GM12878 (cell line): ENCODE results near the gene ELOVL5. TPM values are rescaled to one million over a fixed set of nuclear protein-coding genes. Genes with fewer than 3 reads are reported as not detected.
A peak's percentile ranks its signal among the peaks of the same experiment; 100 is the strongest.

Source experiments
- ATAC-seq: fragments of 200-7000 bp; cut with Tn5 transposase; 3 replicates; pipeline ENCODE4 v1.9.1; 2020; ENCODE audit warnings: mild to moderate bottlenecking, moderate library complexity
- BruUV-seq: library from RNA; stranded (reverse); fragments of 400-500 nt; replicated peaks from 2 replicates; lab custom pipeline; 2021; lab: Mats Ljungman, UMichigan
- CTCF ChIA-PET: fragments of 300-600 bp; sonication (Branson Sonifier 250); formaldehyde crosslinking; extraction: SDS; loops from one replicate; lab custom pipeline; 2021; ENCODE audit warnings: inconsistent platforms; lab: Yijun Ruan, JAX
- POLR2A ChIA-PET: fragments of 350-600 bp; formaldehyde crosslinking; extraction: SDS; loops from one replicate; lab custom pipeline; 2021; ENCODE audit warnings: inconsistent platforms; lab: Charles Lee
- RAD21 ChIA-PET: fragments of 300-600 bp; sonication (Branson Sonifier 250); formaldehyde crosslinking; loops from one replicate; lab custom pipeline; 2023; ENCODE audit warnings: antibody characterized with exemption; ENCODE audit not compliant: unreplicated experiment; lab: Charles Lee
- SMC1A ChIA-PET: fragments of 300-600 bp; sonication (Branson Sonifier 250); formaldehyde crosslinking; loops from one replicate; lab custom pipeline; 2023; ENCODE audit not compliant: unreplicated experiment, uncharacterized antibody; lab: Charles Lee
- DNase-seq: peaks from one replicate; pipeline ENCODE4 v3.0.0-alpha.2; 2011; ENCODE audit warnings: low read depth, low spot score
- FAIRE-seq: peaks from 3 replicates; lab custom pipeline; 2011; peaks lifted over from hg19 to GRCh38; lab: Jason Lieb, UNC
- H2AFZ ChIP-seq: 2 replicates; pipeline ENCODE4 v1.6.0; 2011; ENCODE audit warnings: low read depth, low read length, control low read depth; ENCODE audit not compliant: control insufficient read depth
- H3K27ac ChIP-seq: 2 replicates; pipeline ENCODE4 v1.5.1; 2011; ENCODE audit warnings: control low read depth; ENCODE audit not compliant: control insufficient read depth, insufficient read depth
- H3K27me3 ChIP-seq, 2 experiments: replicated peaks in 1 of 2; 2 replicates each; pipeline versions ENCODE4 v1.6.0 to v1.6.1; 2011; ENCODE audit warnings: low read length in 1 of 2; ENCODE audit not compliant: control insufficient read depth in 2 of 2, insufficient read depth in 2 of 2
- H3K36me3 ChIP-seq, 2 experiments: 2 replicates each; pipeline ENCODE4 v1.5.1; 2011; ENCODE audit warnings: low read length in 1 of 2; ENCODE audit not compliant: control insufficient read depth in 2 of 2, insufficient read depth in 2 of 2
- H3K4me1 ChIP-seq: 2 replicates; pipeline ENCODE4 v1.6.1; 2011; ENCODE audit warnings: mild to moderate bottlenecking, low read length, moderate library complexity, mixed read lengths; ENCODE audit not compliant: control insufficient read depth, insufficient read depth
- H3K4me2 ChIP-seq: 2 replicates; pipeline ENCODE4 v1.6.0; 2011; ENCODE audit warnings: control low read depth; ENCODE audit not compliant: control insufficient read depth, insufficient read depth
- H3K4me3 ChIP-seq: fragments of 200-600 bp; sonication (generic); 2 replicates; pipeline ENCODE4 v1.5.1; 2016
- H3K79me2 ChIP-seq: 2 replicates; pipeline ENCODE4 v1.6.0; 2011; ENCODE audit warnings: low read length; ENCODE audit not compliant: control insufficient read depth, insufficient read depth
- H3K9ac ChIP-seq: 2 replicates; pipeline ENCODE4 v1.8.0; 2011; ENCODE audit warnings: low read length, control low read depth, mixed read lengths; ENCODE audit not compliant: control insufficient read depth, insufficient read depth
- H3K9me3 ChIP-seq: replicated peaks from 3 replicates; pipeline ENCODE4 v1.5.1; 2011; ENCODE audit warnings: mild to moderate bottlenecking, low read length; ENCODE audit not compliant: control insufficient read depth, insufficient read depth
- H4K20me1 ChIP-seq: 2 replicates; pipeline ENCODE4 v1.6.0; 2011; ENCODE audit not compliant: control insufficient read depth, insufficient read depth
- CBX3 ChIP-seq: fragments of 200-600 bp; sonication (generic); IDR thresholded peaks from 2 replicates; pipeline ENCODE4 v1.6.1; 2016; ENCODE audit warnings: low read depth, borderline replicate concordance
- CHD2 ChIP-seq: IDR thresholded peaks from 2 replicates; pipeline ENCODE4 v1.6.1; 2011; ENCODE audit warnings: low read depth, low read length, improper control_type of control experiment, borderline replicate concordance
- EGR1 ChIP-seq, 2 experiments: IDR thresholded peaks; 1 replicate in 1 of 2; 2 replicates in 1 of 2; pipeline ENCODE4 v1.6.1; 2011 to 2012; ENCODE audit warnings: low read depth in 2 of 2, low read length in 2 of 2, borderline replicate concordance in 1 of 2, mild to moderate bottlenecking in 1 of 2, moderate library complexity in 1 of 2
- EP300 ChIP-seq, 2 experiments: fragments of 150-350 bp in 1 of 2; IDR thresholded peaks; 2 replicates each; pipeline ENCODE4 v1.6.1; 2011 to 2012; ENCODE audit warnings: low read depth in 2 of 2, low read length in 2 of 2, borderline replicate concordance in 1 of 2, improper control_type of control experiment in 1 of 2, inconsistent platforms in 1 of 2; ENCODE audit not compliant: control insufficient read depth in 1 of 2
- GABPA ChIP-seq: IDR thresholded peaks from 2 replicates; pipeline ENCODE4 v1.6.1; 2014; ENCODE audit warnings: antibody characterized with exemption, low read depth, mild to moderate bottlenecking, inconsistent platforms
- MEF2B ChIP-seq: fragments of 450-650 bp; IDR thresholded peaks from 2 replicates; pipeline ENCODE4 v1.6.1; 2018; ENCODE audit warnings: mild to moderate bottlenecking, moderate library complexity; ENCODE audit not compliant: partially characterized antibody, poor library complexity, severe bottlenecking
- NFXL1 ChIP-seq: fragments of 450-650 bp; IDR thresholded peaks from 2 replicates; pipeline ENCODE4 v1.6.1; 2017; ENCODE audit warnings: antibody characterized with exemption, mild to moderate bottlenecking, borderline replicate concordance
- NFYB ChIP-seq: IDR thresholded peaks from 2 replicates; pipeline ENCODE4 v1.6.1; 2011; ENCODE audit warnings: low read depth, mild to moderate bottlenecking, low read length, improper control_type of control experiment, moderate library complexity; ENCODE audit not compliant: insufficient read depth
- NR2C1 ChIP-seq: fragments of 450-650 bp; IDR thresholded peaks from 2 replicates; pipeline ENCODE4 v1.6.1; 2017; ENCODE audit warnings: antibody characterized with exemption, mild to moderate bottlenecking, moderate library complexity
- RCOR1 ChIP-seq: conservative IDR thresholded peaks from 2 replicates; pipeline ENCODE4 v1.6.1; 2012; ENCODE audit warnings: low read depth, low read length, improper control_type of control experiment
- WGBS: methylation state at CpG from one replicate; pipeline ENCODE4 v1.1.6; 2016; ENCODE audit warnings: low lambda C conversion rate; ENCODE audit not compliant: insufficient replicate concordance, insufficient coverage; ENCODE audit errors: missing lambda C conversion rate; 5-methylcytosine and 5-hydroxymethylcytosine counted together
- in situ Hi-C: fragments of 300-500 bp; cut with MboI; formaldehyde crosslinking; loops from 9 replicates; pipeline ENCODE4 v1.14.3; 2018; ENCODE audit warnings: mixed read lengths
- intact Hi-C: fragments of 100-400 bp; cut with micrococcal nuclease; formaldehyde crosslinking; loops from one replicate; pipeline ENCODE4 v1.14.2; 2022; ENCODE audit not compliant: unreplicated experiment
- polyA plus RNA-seq, 11 experiments: library from polyadenylated mRNA; depleted of rRNA in 4 of 11; unstranded in 6 of 11; stranded (reverse) in 5 of 11; fragments of >200 nt; fragmentation: Nextera tagmentation in 4 of 11; fragmentation: Illumina TruSeq in 1 of 11; extraction: Ambion mirVana in 4 of 11; extraction: Trizol in 1 of 11; gene quantifications; 1 replicate in 1 of 11; 2 replicates in 10 of 11; pipeline versions ENCODE4 v1.2.1 to v1.2.3, GENCODE V29; 2011 to 2016; ENCODE audit warnings: inconsistent platforms in 2 of 11, missing spikeins in 2 of 11, low read depth in 1 of 11
- total RNA-seq, 4 experiments: library from RNA; depleted of rRNA in 3 of 4; stranded (reverse); fragments of >200 nt in 3 of 4; fragmentation: Illumina TruSeq in 1 of 4; extraction: Trizol in 1 of 4; gene quantifications; 2 replicates each; pipeline versions ENCODE4 v1.2.1 to v1.2.3, GENCODE V29; 2013 to 2021
- TF ChIP-seq, protein P1 (sequence below): fragments of 450-650 bp; IDR thresholded peaks from 2 replicates; pipeline ENCODE4 v1.6.1; 2017; ENCODE audit warnings: mild to moderate bottlenecking, low read depth, inconsistent platforms; ENCODE audit not compliant: poor library complexity, severe bottlenecking

ELOVL5 gene
- total and polyA plus RNA-seq, 10 of the 15 experiments (the other 5 are each of a cell fraction or from before 2014, with no cell fraction given) = 156 to 241 (median 196) TPM

DNA sequence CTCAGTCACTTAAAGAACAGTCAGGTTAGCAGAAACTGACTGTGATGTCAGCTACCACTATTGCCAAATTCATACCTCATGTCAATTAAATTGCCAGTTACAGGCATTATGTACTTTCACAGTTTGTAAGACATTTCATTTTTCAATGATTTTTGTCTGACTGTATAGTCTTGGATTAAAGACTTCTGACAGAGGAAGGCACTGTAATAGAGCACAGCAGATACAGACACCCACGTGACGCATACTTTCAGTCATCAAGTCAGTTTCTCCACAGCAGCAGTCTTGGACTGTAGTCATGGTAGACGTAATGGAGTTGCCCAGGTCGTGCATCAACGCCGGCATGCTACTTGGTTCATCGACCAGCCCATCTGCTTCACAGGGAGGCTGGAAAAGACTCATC, 29.5 kb upstream of the ELOVL5 start:
- H3K4me1 ChIP-seq = no peaks in the 10 kb centered on the region
- no TSS peak for BruUV-seq
- H3K27ac ChIP-seq = no peak overlapping the region
- no peaks in the 10 kb centered on the region for H4K20me1 ChIP-seq
- DNase-seq = no peak
- no peak overlapping the region for H2AFZ ChIP-seq
- H3K36me3 ChIP-seq = no peaks in the 10 kb centered on the region
- H3K4me3 ChIP-seq = no peak overlapping the region
- peak; percentile 29; the same call in 1 of the 3 replicates for ATAC-seq
- POLR2A ChIA-PET = no interaction called here
- no peaks in the 10 kb centered on the region for H3K79me2 ChIP-seq
- intact Hi-C loops (no loop called here), in situ Hi-C loops (no loop called here)
- RAD21 ChIA-PET = no interaction called here
- H3K9ac ChIP-seq = no peak overlapping the region
- 56% methylated on average over 7 of the region's 7 CpGs for WGBS
- no peak for FAIRE-seq
- SMC1A ChIA-PET = interaction anchor here (1.1 to 1.2 kb wide), 3 partner anchors 16 to 30 kb away, joined by 3 to 5 read pairs (median 3); no protein-coding TSS in a partner anchor
- CTCF ChIA-PET = interaction anchor here (1.5 kb wide), 1 partner anchor 13 kb away, joined by 3 read pairs; no protein-coding TSS in a partner anchor
- no peaks in the 10 kb centered on the region; the same call in 2 of the 3 replicates for H3K9me3 ChIP-seq
- H3K27me3 ChIP-seq = no peaks in the 10 kb centered on the region
- TF ChIP-seq NFYB (no peak), EGR1 (IDR thresholded peaks at IDR 0.05; ENCODE audit: borderline replicate concordance in 1 of 2, low read depth in 2 of 2, low read length in 2 of 2) (no peak), MEF2B (no peak), NFXL1 (no peak), EP300 (IDR thresholded peaks at IDR 0.05; ENCODE audit: borderline replicate concordance in 1 of 2, control insufficient read depth in 1 of 2, low read depth in 2 of 2, low read length in 2 of 2) (no peak), CBX3 (no peak), RCOR1 (no peak), NR2C1 (no peak), GABPA (no peak), CHD2 (no peak)
- TF ChIP-seq, protein P1, sequence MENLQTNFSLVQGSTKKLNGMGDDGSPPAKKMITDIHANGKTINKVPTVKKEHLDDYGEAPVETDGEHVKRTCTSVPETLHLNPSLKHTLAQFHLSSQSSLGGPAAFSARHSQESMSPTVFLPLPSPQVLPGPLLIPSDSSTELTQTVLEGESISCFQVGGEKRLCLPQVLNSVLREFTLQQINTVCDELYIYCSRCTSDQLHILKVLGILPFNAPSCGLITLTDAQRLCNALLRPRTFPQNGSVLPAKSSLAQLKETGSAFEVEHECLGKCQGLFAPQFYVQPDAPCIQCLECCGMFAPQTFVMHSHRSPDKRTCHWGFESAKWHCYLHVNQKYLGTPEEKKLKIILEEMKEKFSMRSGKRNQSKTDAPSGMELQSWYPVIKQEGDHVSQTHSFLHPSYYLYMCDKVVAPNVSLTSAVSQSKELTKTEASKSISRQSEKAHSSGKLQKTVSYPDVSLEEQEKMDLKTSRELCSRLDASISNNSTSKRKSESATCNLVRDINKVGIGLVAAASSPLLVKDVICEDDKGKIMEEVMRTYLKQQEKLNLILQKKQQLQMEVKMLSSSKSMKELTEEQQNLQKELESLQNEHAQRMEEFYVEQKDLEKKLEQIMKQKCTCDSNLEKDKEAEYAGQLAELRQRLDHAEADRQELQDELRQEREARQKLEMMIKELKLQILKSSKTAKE = no peak
- H3K4me2 ChIP-seq = no peak overlapping the region
